K562 (cell line): ENCODE data around the gene SV2C.

Experiments
- ATF2 ChIP-seq: sonication (generic); formaldehyde crosslinking; IDR thresholded peaks from 2 replicates; pipeline ENCODE4 v1.8.1; 2022; ENCODE audit warnings: missing genetic modification reagents
- BRCA1 ChIP-seq, 2 experiments: fragments of 450-650 bp in 1 of 2; sonication (generic) in 1 of 2; formaldehyde crosslinking in 1 of 2; IDR thresholded peaks; 2 replicates each; pipeline versions ENCODE4 v1.5.0 to v1.6.1; 2017 to 2020; ENCODE audit warnings: mild to moderate bottlenecking in 1 of 2, missing genetic modification reagents in 1 of 2
- GABPA ChIP-seq: fragments of 200-800 bp; sonication (Bioruptor generic); conservative IDR thresholded peaks from 2 replicates; pipeline ENCODE4 v1.6.1; 2016; ENCODE audit warnings: low read depth, missing genetic modification characterization, missing compliant biosample characterization
- HINFP ChIP-seq: fragments of 450-650 bp; conservative IDR thresholded peaks from 2 replicates; pipeline ENCODE4 v1.6.1; 2016; ENCODE audit warnings: missing genetic modification characterization, low read depth, mild to moderate bottlenecking, control low read depth, missing compliant biosample characterization
- HIVEP1 ChIP-seq: fragments of 250-450 bp; sonication (Bioruptor Pico); IDR thresholded peaks from 2 replicates; pipeline ENCODE4 v1.4.0; 2020; ENCODE audit warnings: mild to moderate bottlenecking
- KDM5B ChIP-seq: fragments of 200-600 bp; sonication (generic); IDR thresholded peaks from 2 replicates; pipeline ENCODE4 v1.6.1; 2012; ENCODE audit warnings: low read depth, mild to moderate bottlenecking, moderate library complexity, low read length, control low read depth, inconsistent platforms; ENCODE audit not compliant: insufficient replicate concordance
- SMARCA4 ChIP-seq: fragments of 450-650 bp; IDR thresholded peaks from 2 replicates; pipeline ENCODE4 v1.6.1; 2016
- ZNF408 ChIP-seq: fragments of 250-450 bp; sonication (Bioruptor Pico); IDR thresholded peaks from 2 replicates; pipeline ENCODE4 v1.4.0; 2020; ENCODE audit warnings: low read depth, mild to moderate bottlenecking, moderate library complexity
- ZNF444 ChIP-seq: fragments of 250-450 bp; sonication (Bioruptor Pico); IDR thresholded peaks from 2 replicates; pipeline ENCODE4 v1.4.0; 2020; ENCODE audit warnings: mild to moderate bottlenecking, moderate library complexity
- ZNF699 ChIP-seq: fragments of 250-450 bp; sonication (Bioruptor Pico); IDR thresholded peaks from 2 replicates; pipeline ENCODE4 v1.8.0; 2021; ENCODE audit warnings: mild to moderate bottlenecking, moderate library complexity; ENCODE audit not compliant: insufficient replicate concordance

GRCh38 chr5:76299592-76299991 lies 216.4 kb downstream of the SV2C start:
- TF ChIP-seq HIVEP1 (no peak), ZNF408 (CRISPR knock-in tag) (no peak), HINFP (tag) (no peak), ATF2 (CRISPR knock-in tag) (no peak), ZNF699 (CRISPR knock-in tag) (no peak), SMARCA4 (no peak), BRCA1 (IDR thresholded peaks at IDR 0.05) (no peak), BRCA1 (CRISPR knock-in tag; IDR thresholded peaks at IDR 0.05) (no peak), KDM5B (no peak), ZNF444 (CRISPR knock-in tag) (no peak), GABPA (tag) (no peak)
